NCI-H146 (cell line): ENCODE data around the gene LOXL4.
A peak's percentile ranks its signal among the peaks of the same experiment; 100 is the strongest.

Experiments
- DNase-seq: peaks from one replicate; lab custom pipeline; 2025; lab: John Stamatoyannopoulos, UW

LOXL4 gene

GRCh38 chr10:98294270-98294627, 26.3 kb upstream of the LOXL4 start:
- DNase-seq: no peak

GRCh38 chr10:98293550-98294269, 25.7 kb upstream of the LOXL4 start:
- no peak for DNase-seq

- DNase-seq: no peak
Observed at GRCh38 chr10:98292971-98293370, 25.0 kb upstream of the LOXL4 start.

GRCh38 chr10:98289802-98290209, 21.8 kb upstream of the LOXL4 start:
- DNase-seq: no peak

- DNase-seq: no peak
Observed at GRCh38 chr10:98287321-98287720, 19.3 kb upstream of the LOXL4 start.

GRCh38 chr10:98286419-98286818, 18.4 kb upstream of the LOXL4 start:
- no peak for DNase-seq

- no peak for DNase-seq
Observed at GRCh38 chr10:98285416-98285815, 17.4 kb upstream of the LOXL4 start.

- DNase-seq: no peak
Observed at GRCh38 chr10:98276311-98276710, 8.3 kb upstream of the LOXL4 start.

- no peak for DNase-seq
Observed at GRCh38 chr10:98274562-98274961, 6.6 kb upstream of the LOXL4 start.

- no peak for DNase-seq
Observed at GRCh38 chr10:98273057-98273850, 5.3 kb upstream of the LOXL4 start.

- no peak for DNase-seq
Observed at GRCh38 chr10:98272656-98273055, 4.7 kb upstream of the LOXL4 start.

GRCh38 chr10:98272245-98272644, 4.3 kb upstream of the LOXL4 start:
- DNase-seq: no peak

- no peak for DNase-seq
Observed at GRCh38 chr10:98270786-98271185, 2.8 kb upstream of the LOXL4 start.

GRCh38 chr10:98270073-98270740, 2.2 kb upstream of the LOXL4 start:
- DNase-seq: peak; percentile 86

- DNase-seq: peak; percentile 31
Observed at GRCh38 chr10:98269435-98269912, 1.5 kb upstream of the LOXL4 start.

- peak; percentile 60 for DNase-seq
Observed at GRCh38 chr10:98268694-98269431, 869 bp upstream of the LOXL4 start.

- no peak for DNase-seq
Observed at GRCh38 chr10:98267069-98267893, 713 bp downstream of the LOXL4 start.

GRCh38 chr10:98266647-98267046, 1.3 kb downstream of the LOXL4 start:
- no peak for DNase-seq

GRCh38 chr10:98265403-98266378, 2.3 kb downstream of the LOXL4 start:
- DNase-seq: no peak
